Vagina (tissue), 2 donors: ENCODE measurements around the gene DAO.

Experiments used
- POLR2A ChIP-seq, 2 donors: fragments of 450-650 bp; IDR thresholded peaks; one replicate each; pipeline ENCODE4 v1.6.1; 2017; ENCODE audit warnings: antibody characterized with exemption in 2 of 2, mild to moderate bottlenecking in 2 of 2, moderate library complexity in 2 of 2
- TF ChIP-seq, protein P1 (sequence below), 3 experiments: fragments of 450-650 bp in 2 of 3; fragments of 200-600 bp in 1 of 3; sonication (generic) in 1 of 3; IDR thresholded peaks; one replicate each; pipeline ENCODE4 v1.5.1; 2017 to 2019; ENCODE audit warnings: antibody characterized with exemption in 3 of 3, mild to moderate bottlenecking in 2 of 3, moderate library complexity in 2 of 3

DNA sequence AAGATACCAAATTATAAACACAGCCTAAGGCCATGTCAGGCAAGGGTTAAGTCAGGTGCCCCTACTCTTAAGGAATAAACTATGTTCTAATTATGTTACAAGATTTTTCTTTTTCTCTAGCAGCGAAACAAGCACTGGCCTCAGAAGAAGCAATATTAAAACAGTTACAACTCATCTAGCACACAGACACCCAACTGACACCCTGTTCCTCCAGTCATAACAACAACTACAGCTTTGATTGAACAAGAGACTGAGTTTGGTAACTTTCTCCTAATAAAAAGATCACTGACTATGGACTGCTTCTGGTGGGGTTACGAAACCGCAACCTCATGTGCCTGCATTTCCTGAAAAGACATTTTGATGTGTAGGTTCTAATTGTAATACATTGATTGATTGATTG, 3.3 kb upstream of the DAO start:
- TF ChIP-seq, protein P1, sequence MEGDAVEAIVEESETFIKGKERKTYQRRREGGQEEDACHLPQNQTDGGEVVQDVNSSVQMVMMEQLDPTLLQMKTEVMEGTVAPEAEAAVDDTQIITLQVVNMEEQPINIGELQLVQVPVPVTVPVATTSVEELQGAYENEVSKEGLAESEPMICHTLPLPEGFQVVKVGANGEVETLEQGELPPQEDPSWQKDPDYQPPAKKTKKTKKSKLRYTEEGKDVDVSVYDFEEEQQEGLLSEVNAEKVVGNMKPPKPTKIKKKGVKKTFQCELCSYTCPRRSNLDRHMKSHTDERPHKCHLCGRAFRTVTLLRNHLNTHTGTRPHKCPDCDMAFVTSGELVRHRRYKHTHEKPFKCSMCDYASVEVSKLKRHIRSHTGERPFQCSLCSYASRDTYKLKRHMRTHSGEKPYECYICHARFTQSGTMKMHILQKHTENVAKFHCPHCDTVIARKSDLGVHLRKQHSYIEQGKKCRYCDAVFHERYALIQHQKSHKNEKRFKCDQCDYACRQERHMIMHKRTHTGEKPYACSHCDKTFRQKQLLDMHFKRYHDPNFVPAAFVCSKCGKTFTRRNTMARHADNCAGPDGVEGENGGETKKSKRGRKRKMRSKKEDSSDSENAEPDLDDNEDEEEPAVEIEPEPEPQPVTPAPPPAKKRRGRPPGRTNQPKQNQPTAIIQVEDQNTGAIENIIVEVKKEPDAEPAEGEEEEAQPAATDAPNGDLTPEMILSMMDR (IDR thresholded peaks at IDR 0.05) = no peak
- no peak for TF ChIP-seq POLR2A (IDR thresholded peaks at IDR 0.05)
